CD4-positive, alpha-beta T cell treated with Interleukin-4 for 1 hour (primary cell): ENCODE results near the gene CDC42SE2.
A peak's percentile ranks its signal among the peaks of the same experiment; 100 is the strongest.

ENCODE experiments used
- DNase-seq, 2 donors: peaks; one replicate each; pipeline ENCODE4 v3.0.0-alpha.2; 2020 to 2022

The CDC42SE2 gene

GRCh38 chr5:131263648-131264450, at the start of gene CDC42SE2:
CDC42SE2 (plus strand) TSS chr5:131264053; CDS start chr5:131359494, 95,441 bp downstream.
- DNase-seq, result peak; percentile 87 to 88

- no peak for DNase-seq
Observed at GRCh38 chr5:131214609-131215227, 49.1 kb upstream of the CDC42SE2 start.

- no peak for DNase-seq
Observed at GRCh38 chr5:131217791-131218190, 46.1 kb upstream of the CDC42SE2 start.

- no peak for DNase-seq
Observed at GRCh38 chr5:131218392-131218791, 45.5 kb upstream of the CDC42SE2 start.

GRCh38 chr5:131220566-131220965, 43.3 kb upstream of the CDC42SE2 start:
- no peak for DNase-seq

- DNase-seq, result no peak
Observed at GRCh38 chr5:131221008-131221703, 42.7 kb upstream of the CDC42SE2 start.

GRCh38 chr5:131221888-131222287, 42.0 kb upstream of the CDC42SE2 start:
- no peak for DNase-seq

GRCh38 chr5:131222731-131223130, 41.1 kb upstream of the CDC42SE2 start:
- no peak for DNase-seq

GRCh38 chr5:131223751-131224386, 40.0 kb upstream of the CDC42SE2 start:
- DNase-seq, result no peak

- peak; percentile 25 to 45 for DNase-seq
Observed at GRCh38 chr5:131224387-131225201, 39.3 kb upstream of the CDC42SE2 start.

GRCh38 chr5:131225282-131225974, 38.4 kb upstream of the CDC42SE2 start:
- no peak for DNase-seq

GRCh38 chr5:131226899-131227298, 37.0 kb upstream of the CDC42SE2 start:
- DNase-seq, result no peak

GRCh38 chr5:131228646-131229045, 35.2 kb upstream of the CDC42SE2 start:
- DNase-seq, result no peak

- DNase-seq, result no peak
Observed at GRCh38 chr5:131229623-131230022, 34.2 kb upstream of the CDC42SE2 start.

- no peak for DNase-seq
Observed at GRCh38 chr5:131230406-131230805, 33.4 kb upstream of the CDC42SE2 start.

- DNase-seq, result no peak
Observed at GRCh38 chr5:131239686-131240085, 24.2 kb upstream of the CDC42SE2 start.

GRCh38 chr5:131242728-131243255, 21.1 kb upstream of the CDC42SE2 start:
- no peak for DNase-seq

- no peak for DNase-seq
Observed at GRCh38 chr5:131245312-131245711, 18.5 kb upstream of the CDC42SE2 start.

GRCh38 chr5:131245948-131246347, 17.9 kb upstream of the CDC42SE2 start:
- DNase-seq, result no peak

- DNase-seq, result no peak
Observed at GRCh38 chr5:131246504-131246903, 17.3 kb upstream of the CDC42SE2 start.

- peak in 1 of 2 donors; percentile 42 for DNase-seq
Observed at GRCh38 chr5:131250751-131251475, 12.9 kb upstream of the CDC42SE2 start.
